DMS114 treated with DMSO at 0.1 percent for 48 hours (cell line): ENCODE measurements around the gene TCF12.

Source experiments
- DNase-seq: peaks from one replicate; lab custom pipeline; 2025; ENCODE audit not compliant: unreplicated experiment; lab: John Stamatoyannopoulos, UW

TCF12 gene

GRCh38 chr15:57015360-57015759, 96.9 kb downstream of the TCF12 start:
- no peak for DNase-seq

DNA sequence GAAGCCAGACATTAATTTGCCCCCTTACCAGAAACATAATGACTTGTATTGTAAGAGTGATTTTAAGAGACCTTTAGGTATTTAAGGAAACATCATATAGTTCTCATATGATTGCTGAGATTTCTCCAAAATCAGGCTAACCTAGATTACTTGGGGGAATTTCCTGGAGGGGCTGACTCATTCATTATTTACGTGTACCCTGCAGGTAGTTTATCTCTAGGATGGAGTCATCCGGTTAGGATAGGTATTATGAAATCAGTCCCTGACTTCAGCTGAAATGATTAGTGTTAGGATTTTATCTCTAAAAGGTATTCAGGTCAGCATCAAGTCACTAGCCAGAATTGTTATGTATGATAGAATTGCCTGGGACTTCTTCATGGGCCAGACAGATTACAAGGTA, 97.5 kb downstream of the TCF12 start:
- no peak for DNase-seq

DNA sequence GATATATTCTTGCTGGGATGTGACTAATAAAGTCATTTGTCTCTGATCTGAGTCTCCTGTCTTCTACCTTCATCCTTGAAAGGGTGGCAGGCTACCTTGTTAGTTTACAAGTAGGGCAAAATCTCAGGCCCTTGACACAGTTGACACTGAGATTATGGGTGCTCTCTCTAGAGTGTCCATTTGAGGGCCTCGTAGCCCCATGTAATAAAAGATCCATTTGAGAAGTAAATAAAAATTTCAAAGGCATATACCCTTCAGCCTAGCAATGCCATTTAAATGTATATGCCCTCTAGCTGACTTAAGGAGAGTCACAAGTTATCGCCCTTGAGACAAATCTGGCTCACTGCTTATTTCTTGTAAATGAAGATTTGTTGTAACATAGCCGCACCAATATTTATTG, 98.6 kb downstream of the TCF12 start:
- DNase-seq, result no peak

GRCh38 chr15:57018151-57018550, 99.7 kb downstream of the TCF12 start:
- DNase-seq, result no peak

GRCh38 chr15:57019496-57020160, 101.2 kb downstream of the TCF12 start:
- no peak for DNase-seq

DNA sequence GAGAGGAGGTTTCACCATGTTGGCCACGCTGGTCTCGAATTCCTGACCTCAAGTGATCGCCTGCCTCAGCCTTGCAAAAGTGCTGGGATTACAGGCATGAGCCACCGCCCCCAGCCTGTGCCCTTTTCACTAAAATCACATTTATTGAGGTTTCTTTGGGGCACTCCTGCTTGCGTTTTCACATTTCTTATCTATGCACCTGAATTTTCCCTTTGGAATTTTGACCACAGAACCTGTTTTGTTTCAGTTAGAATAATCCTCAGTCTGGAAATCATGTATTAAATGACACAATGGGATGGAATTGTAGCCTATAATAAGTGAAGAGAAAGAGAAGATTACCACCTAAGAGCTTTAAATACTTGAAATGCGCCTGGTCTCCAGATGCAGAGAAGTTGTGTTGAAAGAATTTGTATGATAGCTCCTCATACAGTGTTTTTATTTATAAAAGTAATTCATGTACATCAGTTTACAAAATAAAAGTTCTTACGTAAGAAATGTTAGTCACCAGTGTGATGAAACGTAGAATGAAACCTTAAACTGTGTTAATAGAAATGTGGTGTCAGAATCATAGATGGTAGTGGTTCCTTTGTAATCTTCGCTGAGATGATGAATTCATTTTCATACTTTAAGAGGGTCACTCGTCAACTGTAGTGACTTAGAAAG, 107.0 kb downstream of the TCF12 start:
- no peak for DNase-seq

DNA sequence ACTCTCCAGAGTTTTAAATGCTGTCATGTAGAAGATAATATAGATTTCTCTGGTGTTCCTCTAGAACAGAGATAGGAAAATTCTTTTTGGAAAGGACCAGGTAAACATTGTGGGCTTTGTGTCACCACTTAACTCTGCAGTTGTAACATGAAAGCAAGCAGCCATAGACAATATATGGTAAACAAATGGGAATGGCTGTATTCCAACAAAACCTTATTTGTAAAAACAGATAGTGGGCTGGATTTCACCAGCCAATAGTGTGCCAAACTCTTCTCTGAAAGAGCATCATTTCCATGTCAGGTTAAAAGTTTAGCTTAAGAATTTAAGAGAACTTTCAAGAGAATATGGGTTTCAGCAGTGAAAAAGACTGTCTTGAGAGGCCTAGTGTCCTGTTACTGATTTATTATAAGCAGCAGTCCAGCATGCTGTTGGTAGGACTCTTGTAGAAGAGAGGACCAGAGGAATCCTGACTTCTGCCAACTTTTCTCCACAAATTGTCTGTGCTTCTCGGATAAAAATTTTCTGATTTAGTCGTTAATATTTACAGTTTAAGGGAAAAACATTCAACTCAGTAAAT, 107.7 kb downstream of the TCF12 start:
- no peak for DNase-seq

DNA sequence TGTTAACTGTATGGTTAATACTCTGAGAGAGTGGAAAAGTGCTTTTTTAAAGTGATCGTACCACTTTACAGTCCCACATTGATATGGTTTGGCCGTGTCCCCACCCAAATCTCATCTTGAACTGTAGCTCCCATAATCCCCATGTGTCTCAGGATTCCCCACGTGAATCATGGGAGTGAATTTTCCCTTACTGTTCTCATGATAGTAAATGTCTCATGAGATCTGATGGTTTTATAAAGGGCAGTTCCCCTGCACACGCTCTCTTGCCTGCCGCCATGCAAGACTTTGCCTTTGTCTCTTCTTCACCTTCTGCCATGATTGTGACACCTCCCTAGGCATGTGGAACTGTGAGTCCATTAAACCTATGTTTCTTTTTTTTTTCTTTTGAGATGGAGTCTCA, 109.2 kb downstream of the TCF12 start:
- no peak for DNase-seq

DNA sequence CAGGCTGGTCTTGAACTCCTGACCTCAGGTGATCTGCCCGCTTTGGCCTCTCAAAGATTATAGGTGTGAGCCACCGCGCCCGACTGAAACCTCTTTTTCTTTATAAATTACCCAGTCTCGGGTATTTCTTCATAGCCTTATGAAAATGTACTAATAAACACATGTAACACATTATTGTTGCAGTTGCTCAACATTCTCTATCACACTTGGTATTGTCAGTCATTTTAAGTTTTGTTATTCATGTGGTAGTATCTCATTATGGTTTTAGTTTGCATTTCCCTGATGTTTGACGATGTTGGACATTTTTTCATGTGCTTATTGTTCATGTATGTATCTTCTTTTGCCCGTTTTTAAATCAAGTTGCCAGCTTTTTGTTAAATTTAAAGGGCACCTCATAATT, 109.7 kb downstream of the TCF12 start:
- no peak for DNase-seq

- DNase-seq, result no peak
Measured at GRCh38 chr15:57030011-57030410, 111.6 kb downstream of the TCF12 start.

GRCh38 chr15:57031082-57031481, 112.6 kb downstream of the TCF12 start:
- DNase-seq, result no peak

GRCh38 chr15:57031605-57032004, 113.2 kb downstream of the TCF12 start:
- DNase-seq, result no peak

DNA sequence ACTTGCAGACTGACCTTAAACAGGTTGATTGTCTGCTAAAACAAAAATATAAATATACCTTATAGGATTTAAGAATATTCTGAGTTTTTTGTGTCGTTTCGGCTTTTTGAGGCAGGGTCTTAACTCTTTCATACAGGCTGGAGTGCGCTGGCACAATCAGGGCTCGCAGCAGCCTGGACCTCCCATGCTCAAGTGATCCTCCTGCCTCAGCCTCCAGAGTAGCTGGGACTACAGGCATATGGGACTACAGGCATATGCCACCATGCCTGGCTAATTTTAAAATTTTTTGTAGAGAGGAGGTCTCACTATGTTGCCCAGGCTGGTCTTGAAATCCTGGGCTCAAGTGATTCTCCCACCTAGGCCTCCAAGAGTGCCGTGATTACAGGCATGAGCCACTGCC, 113.9 kb downstream of the TCF12 start:
- no peak for DNase-seq

DNA sequence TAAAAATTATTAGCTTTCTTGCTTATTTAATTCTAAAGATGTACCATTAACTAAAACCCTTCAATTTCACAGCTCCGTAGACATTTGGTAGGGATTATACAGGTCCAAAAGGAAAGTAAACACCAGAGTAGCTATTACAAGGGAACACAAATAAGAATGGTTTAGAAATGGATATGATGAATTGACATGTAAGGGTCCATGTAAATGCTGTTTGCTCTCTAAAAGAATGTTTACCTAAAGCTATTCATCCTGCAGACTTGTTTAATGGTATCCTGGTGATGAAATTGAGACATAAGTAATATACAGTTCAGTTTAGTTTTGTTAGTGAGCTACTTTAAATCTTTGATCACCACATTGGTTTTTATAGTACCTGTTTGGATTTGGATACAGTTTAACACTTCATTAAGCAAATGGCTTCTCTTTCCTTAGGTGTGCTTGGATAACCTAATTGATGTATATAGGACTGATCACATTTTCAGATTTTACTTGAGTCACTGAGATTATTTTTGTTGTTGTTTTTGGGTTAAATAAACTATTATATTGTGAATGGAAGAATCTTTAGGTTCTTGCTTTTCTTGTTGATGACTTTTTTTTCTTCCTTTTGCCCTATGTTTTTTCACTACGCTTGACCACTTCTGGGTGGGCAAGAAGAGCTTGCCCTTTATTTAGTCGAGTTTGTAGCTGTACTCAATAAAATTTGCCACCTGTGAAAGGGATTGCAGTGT, 115.4 kb downstream of the TCF12 start:
- DNase-seq, result no peak

GRCh38 chr15:57034613-57035012, 116.2 kb downstream of the TCF12 start:
- no peak for DNase-seq

DNA sequence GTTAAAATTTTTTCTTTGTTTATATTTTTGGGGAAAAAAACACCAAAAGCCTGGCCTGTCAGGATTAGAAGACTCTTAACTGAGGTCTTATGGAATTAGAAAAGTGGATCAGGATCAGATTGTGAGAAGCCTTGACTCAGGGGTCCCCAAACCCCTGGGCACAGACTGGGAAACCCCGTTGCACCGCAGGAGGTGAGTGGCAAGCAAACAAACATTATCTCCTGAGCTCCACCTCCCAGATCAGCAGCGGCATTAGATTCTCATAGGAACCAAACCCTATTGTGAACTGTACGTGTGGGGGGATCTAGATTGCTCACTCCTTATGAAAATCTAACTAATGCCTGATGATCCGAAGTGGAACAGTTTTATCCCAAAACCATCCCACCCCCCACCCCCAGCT, 117.2 kb downstream of the TCF12 start:
- DNase-seq, result no peak

GRCh38 chr15:57036352-57036751, 117.9 kb downstream of the TCF12 start:
- no peak for DNase-seq

GRCh38 chr15:57037548-57037947, 119.1 kb downstream of the TCF12 start:
- no peak for DNase-seq

DNA sequence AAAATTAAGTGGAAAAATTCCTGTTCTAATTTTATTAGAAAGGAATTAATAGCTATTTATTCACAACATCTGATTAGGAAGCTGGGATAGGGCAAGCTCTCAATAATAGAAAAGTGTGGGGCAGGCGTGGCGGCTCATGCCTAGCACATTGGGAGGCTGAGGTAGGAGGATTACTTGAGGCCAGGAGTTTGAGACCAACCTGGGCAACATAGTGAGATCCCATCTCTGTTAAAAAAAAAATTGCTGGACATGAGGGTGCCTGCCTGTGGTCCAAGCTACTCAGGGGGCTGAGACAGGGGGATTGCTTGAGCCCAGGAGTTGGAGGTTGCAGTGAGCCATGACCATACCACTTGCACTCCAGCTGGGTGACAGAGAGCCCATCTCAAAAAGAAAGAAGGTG, 119.6 kb downstream of the TCF12 start:
- no peak for DNase-seq

DNA sequence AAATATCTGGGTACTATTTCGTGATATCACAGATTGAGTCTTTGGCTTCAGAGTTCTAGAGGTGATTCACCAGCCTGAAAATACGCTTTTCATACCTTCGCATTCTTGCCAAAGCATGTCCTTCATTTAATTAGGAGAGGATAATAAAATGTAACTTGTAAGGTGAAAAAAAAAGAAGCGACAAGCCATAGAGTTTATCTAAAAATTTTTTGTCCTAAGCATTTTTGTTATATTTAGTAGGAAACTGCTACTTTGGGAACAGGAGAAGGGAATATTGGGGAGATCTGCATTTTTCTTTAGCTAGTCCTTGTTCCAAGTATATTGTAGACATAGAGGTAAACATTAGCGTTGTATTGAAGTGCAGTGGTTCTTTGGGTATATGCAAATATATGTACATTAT, 120.1 kb downstream of the TCF12 start:
- no peak for DNase-seq

GRCh38 chr15:57041416-57041815, 123.0 kb downstream of the TCF12 start:
- DNase-seq, result no peak

DNA sequence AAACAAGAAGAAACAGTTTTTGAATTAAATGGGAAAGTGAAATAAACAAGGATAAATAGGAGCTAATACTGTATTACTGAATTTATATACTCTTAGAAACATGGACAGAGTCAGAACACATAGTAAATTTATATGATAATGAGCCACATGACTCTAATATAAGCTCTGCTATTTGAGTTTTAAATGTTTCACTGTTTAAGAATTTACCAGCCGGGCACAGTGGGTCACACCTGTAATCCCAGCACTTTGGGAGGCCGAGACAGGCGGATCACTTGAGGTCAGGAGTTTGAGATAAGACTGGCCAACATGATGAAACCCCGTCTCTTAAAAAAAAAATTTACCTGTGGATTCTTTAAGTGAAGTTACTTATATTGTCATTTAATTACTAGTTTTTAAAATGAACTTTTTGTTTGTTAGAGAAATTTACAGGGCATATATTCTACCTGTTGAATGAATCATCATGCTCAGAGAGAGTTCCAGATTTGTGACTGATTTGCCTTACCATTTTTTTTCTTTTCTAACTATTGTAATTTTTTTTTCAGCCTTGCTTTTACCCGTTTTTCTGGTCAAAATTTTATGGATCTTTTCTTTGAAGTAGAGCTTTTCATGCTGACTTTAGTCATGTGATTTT, 125.7 kb downstream of the TCF12 start:
- no peak for DNase-seq
